GM12865 (cell line): ENCODE data around the gene LRRC72.
"Not testable (repeated sequence)": the region's sequence is repeated elsewhere in the genome, so short reads cannot be mapped to it uniquely, and the experiment has no call there.

Experiments
- DNase-seq: peaks from one replicate; pipeline ENCODE4 v3.0.0; 2010; ENCODE audit warnings: low read depth
- H3K4me3 ChIP-seq: 2 replicates; pipeline ENCODE4 v1.5.1; 2011; ENCODE audit warnings: mild to moderate bottlenecking, low read depth, low read length, control low read depth
- TF ChIP-seq, protein P1 (sequence below): IDR thresholded peaks from 2 replicates; pipeline ENCODE4 v1.5.1; 2011; ENCODE audit warnings: low read length, control low read depth, low read depth, inconsistent platforms; ENCODE audit not compliant: insufficient read depth; ENCODE audit errors: missing control alignments

The LRRC72 gene

DNA sequence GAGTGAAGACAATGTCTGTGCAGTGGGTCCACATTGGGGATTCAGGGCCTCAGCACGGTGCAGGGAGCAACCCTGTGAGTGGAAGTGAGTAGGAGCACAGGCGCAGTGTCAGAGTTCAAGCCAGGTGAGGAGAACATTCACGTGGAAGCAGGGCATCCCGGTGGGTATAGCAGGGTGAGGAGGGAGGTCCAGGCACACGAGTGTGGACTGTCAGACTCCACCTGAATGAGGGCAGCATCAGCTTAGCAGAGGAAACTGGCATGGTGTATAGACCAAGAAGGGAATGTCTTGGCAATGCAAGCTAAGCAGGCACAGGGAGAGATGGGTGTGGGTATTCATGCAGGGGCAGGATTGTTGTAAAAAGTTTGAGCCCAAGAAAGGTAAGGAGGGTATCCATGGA, 15.3 kb upstream of the LRRC72 start:
- TF ChIP-seq, protein P1, sequence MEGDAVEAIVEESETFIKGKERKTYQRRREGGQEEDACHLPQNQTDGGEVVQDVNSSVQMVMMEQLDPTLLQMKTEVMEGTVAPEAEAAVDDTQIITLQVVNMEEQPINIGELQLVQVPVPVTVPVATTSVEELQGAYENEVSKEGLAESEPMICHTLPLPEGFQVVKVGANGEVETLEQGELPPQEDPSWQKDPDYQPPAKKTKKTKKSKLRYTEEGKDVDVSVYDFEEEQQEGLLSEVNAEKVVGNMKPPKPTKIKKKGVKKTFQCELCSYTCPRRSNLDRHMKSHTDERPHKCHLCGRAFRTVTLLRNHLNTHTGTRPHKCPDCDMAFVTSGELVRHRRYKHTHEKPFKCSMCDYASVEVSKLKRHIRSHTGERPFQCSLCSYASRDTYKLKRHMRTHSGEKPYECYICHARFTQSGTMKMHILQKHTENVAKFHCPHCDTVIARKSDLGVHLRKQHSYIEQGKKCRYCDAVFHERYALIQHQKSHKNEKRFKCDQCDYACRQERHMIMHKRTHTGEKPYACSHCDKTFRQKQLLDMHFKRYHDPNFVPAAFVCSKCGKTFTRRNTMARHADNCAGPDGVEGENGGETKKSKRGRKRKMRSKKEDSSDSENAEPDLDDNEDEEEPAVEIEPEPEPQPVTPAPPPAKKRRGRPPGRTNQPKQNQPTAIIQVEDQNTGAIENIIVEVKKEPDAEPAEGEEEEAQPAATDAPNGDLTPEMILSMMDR: no peak
- DNase-seq: no peak
- H3K4me3 ChIP-seq: no peak overlapping the region

DNA sequence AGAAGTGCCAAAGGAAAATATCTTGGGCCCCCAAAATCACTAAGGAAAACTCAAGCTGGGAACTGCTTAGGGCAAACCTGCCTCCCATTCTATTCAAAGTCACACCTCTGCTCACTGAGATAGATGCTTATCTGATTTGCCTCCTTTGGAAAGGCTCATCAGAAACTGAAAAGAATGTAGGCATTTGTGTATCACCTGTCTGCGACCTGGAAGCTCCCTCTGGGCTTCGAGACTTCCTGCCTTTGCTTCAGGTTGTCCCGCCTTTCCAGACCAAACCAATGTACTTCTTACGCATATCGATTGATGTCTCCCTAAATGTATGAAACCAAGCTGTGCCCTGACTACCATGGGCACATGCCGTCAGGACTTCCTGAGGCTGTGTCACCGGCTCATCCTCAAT, 14.5 kb upstream of the LRRC72 start:
- no peak overlapping the region for H3K4me3 ChIP-seq
- DNase-seq: no peak
- TF ChIP-seq, protein P1: no peak

DNA sequence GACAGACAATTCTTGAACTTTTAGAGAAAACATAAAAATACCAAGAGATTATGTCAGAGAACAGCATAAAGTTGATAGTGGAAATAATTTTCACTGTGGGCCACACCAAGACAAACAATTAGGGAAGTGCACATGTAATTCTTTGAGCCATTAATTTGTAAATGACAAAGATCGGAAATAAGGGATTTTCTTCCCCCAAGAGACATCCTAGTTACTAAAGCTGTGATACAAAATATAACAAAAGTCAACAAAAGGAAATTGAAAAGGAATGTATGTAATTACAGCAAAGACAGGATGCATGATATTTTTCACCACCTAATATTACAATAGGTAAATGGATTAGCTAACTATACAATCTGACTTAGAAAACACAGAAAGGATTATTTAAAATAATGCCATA, 12.4 kb upstream of the LRRC72 start:
- H3K4me3 ChIP-seq: no peak overlapping the region
- TF ChIP-seq, protein P1: no peak
- no peak for DNase-seq

DNA sequence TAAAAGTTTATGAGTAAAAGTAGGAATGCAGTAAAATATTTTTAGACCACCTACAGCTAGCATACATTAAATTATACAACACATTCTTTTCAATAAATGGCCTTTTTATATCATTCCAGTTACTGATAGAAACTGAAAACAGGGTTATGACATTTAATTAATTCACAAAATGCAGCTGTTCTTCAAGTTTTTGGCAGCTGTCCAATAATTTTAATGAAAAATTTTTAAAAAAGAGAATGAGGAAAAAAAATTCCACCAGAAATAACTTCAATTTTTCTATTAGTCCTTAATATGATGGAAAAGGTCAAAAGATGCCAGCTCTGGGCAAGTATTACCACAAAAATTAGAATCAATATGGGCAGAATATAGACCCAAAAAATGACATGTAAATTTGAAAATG, 11.9 kb upstream of the LRRC72 start:
- DNase-seq: no peak
- no peak overlapping the region for H3K4me3 ChIP-seq
- TF ChIP-seq, protein P1: no peak

DNA sequence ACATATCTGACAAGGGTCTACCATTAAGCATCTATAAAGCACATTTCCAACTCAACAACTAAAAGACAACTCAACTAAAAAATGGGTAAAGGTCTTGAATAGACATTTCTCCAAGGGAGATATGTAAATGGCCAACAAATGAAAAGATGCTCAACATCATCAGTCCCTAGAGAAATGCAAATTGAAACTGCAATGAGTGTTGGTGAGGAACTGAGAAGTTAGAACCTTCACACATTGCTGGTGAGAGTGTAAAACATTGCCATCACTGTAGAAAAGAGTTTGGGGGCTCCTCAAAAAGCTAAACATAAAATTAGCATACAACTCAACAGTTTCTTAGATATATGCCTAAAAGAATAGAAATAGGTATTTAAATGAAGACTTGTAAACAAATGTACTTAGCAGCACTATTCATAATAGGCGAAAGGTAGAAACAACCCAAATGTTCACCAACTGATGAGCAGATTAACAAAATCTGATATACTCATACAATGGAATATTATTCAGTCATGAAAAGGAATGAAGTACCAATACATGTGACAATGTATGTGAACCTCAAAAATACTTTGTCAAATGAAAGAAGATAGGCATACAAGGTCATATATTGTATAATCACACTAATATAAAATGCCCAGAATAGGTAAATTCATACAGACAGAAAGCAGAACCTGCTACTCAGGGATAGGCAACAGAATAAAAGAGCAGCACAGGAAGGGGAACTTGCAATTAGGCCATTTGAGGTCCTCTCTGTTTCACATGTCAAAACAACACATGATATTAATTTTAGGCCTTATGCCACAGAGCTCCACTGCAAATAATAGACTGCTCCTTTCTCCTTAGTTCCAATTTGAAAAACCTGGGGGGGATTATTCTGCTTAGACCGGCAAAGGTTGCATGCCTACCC, 10.6 kb upstream of the LRRC72 start:
- H3K4me3 ChIP-seq: no peak overlapping the region
- TF ChIP-seq, protein P1: no peak
- DNase-seq: no peak

DNA sequence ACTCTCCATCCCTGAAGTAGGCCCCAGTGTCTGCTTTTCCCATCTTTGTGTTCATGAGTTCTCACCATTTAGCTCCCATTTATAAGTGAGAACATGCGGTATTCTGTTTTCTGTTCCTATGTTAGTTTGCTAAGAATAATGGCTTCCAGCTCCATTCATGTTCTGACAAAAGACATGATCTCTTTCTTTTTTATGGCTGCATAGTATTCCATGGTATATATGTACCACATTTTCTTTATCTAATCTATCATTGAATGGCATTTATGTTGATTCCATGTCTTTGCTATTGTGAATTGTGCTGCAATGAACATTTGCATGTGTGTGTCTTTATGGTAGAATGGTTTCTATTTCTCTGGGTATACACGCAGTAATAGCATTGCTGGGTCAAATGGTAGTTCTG, 6.6 kb upstream of the LRRC72 start:
- DNase-seq, H3K4me3 ChIP-seq: not testable (repeated sequence)

DNA sequence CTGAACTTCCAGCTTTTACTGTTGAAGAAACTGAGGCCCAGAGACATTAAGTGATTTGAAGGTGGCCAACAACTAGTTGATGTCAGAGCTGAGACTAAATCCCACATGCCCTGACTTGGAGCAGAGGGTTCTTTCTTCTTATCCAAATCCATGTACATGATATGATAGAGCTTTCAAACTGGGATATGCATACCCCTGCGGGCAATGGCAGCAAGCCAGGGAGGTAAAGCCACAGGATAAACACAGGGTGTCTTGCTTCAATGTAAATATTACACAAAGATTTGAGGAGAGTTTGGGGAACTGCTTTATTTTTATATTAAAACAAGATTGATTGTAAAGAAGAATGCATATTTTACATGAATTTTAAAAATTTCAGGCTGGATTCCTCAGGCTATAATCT, 2.3 kb upstream of the LRRC72 start:
- no peak overlapping the region for H3K4me3 ChIP-seq

More for the DNA sequence above, 2.3 kb upstream of the LRRC72 start:
- TF ChIP-seq, protein P1: no peak
- DNase-seq: no peak
